Left colon (tissue), 2 donors: Measurements from ENCODE around the gene ADTRP. TPM values are rescaled to one million over a fixed set of nuclear protein-coding genes. Genes with fewer than 3 reads are reported as not detected.
"Not testable (repeated sequence)": the region's sequence is repeated elsewhere in the genome, so short reads cannot be mapped to it uniquely, and the experiment has no call there.

Experiments
- ATAC-seq: fragments of 200-7000 bp; cut with Tn5 transposase; one replicate; pipeline ENCODE4 v1.9.1; 2020; ENCODE audit warnings: mild to moderate bottlenecking, moderate library complexity
- DNase-seq, 2 donors: peaks; one replicate each; pipeline ENCODE4 v3.0.0-alpha.2; 2020
- intact Hi-C, 2 donors: fragments of 100-400 bp; cut with DNase I in 1 of 2; cut with micrococcal nuclease in 1 of 2; formaldehyde crosslinking; loops; one replicate each; pipeline versions ENCODE4 v1.11.2 to v1.14.0; 2022; cut with DNase I, micrococcal nuclease
- total RNA-seq, 2 donors: library from RNA; stranded (reverse); fragmentation: NEBNext Ultra II Directional; extraction: Animal tissue kit (Norgen Biotek cat#: 25700); gene quantifications; one replicate each; pipeline ENCODE4 v1.2.1, GENCODE V29; 2021
- donor health status: DM: no; HTN: no; CAD: no.
- donor health status: DM: yes; HTN: yes; CAD: no.

The ADTRP gene
- total RNA-seq, 2 donors from 2014 or later: 106 to 124 TPM

- intact Hi-C loops: no loop called here
- DNase-seq (peak; percentile 82), ATAC-seq (peak; percentile 72)
Observed at GRCh38 chr6:11805259-11806053, 26.9 kb upstream of the ADTRP start.

- intact Hi-C loops: no loop called here
- no peak for ATAC-seq
- no peak for DNase-seq
Observed at GRCh38 chr6:11804701-11805100, 26.1 kb upstream of the ADTRP start.

- intact Hi-C loops: no loop called here
- DNase-seq (no peak), ATAC-seq (no peak)
Observed at GRCh38 chr6:11804135-11804534, 25.5 kb upstream of the ADTRP start.

- intact Hi-C loops: no loop called here
- no peak for DNase-seq
- ATAC-seq: peak; percentile 68
Observed at GRCh38 chr6:11803591-11803971, 25.0 kb upstream of the ADTRP start.

- ATAC-seq: peak; percentile 90
- intact Hi-C loops: no loop called here
- peak; percentile 50 to 64 for DNase-seq
Observed at GRCh38 chr6:11802886-11803590, 24.4 kb upstream of the ADTRP start.

GRCh38 chr6:11800531-11800930 lies 21.9 kb upstream of the ADTRP start:
- intact Hi-C loops, DNase-seq, ATAC-seq: not testable (repeated sequence)

GRCh38 chr6:11798538-11798937 lies 19.9 kb upstream of the ADTRP start:
- intact Hi-C loops: no loop called here
- no peak for DNase-seq
- ATAC-seq: no peak

- no peak for DNase-seq
- intact Hi-C loops: no loop called here
- no peak for ATAC-seq
Observed at GRCh38 chr6:11798096-11798495, 19.5 kb upstream of the ADTRP start.

- DNase-seq (no peak), ATAC-seq (no peak)
- intact Hi-C loops: no loop called here
Observed at GRCh38 chr6:11796829-11797228, 18.2 kb upstream of the ADTRP start.

GRCh38 chr6:11795403-11795802 lies 16.8 kb upstream of the ADTRP start:
- DNase-seq (no peak), ATAC-seq (peak; percentile 20)
- intact Hi-C loops: no loop called here

GRCh38 chr6:11793277-11793676 lies 14.7 kb upstream of the ADTRP start:
- no peak for DNase-seq
- no peak for ATAC-seq
- intact Hi-C loops: no loop called here

GRCh38 chr6:11791354-11792107 lies 12.9 kb upstream of the ADTRP start:
- intact Hi-C loops: no loop called here
- DNase-seq (peak in 1 of 2 donors; percentile 18), ATAC-seq (no peak)

GRCh38 chr6:11789744-11790143 lies 11.1 kb upstream of the ADTRP start:
- intact Hi-C loops: no loop called here
- no peak for ATAC-seq
- no peak for DNase-seq

- DNase-seq (no peak), ATAC-seq (no peak)
- intact Hi-C loops: no loop called here
Observed at GRCh38 chr6:11788043-11788442, 9.4 kb upstream of the ADTRP start.

- DNase-seq: peak; percentile 73 to 82
- peak; percentile 97 for ATAC-seq
- intact Hi-C loops: no loop called here
Observed at GRCh38 chr6:11785774-11786579, 7.4 kb upstream of the ADTRP start.

- ATAC-seq: peak; percentile 61
- DNase-seq: peak in 1 of 2 donors; percentile 41
- intact Hi-C loops: no loop called here
Observed at GRCh38 chr6:11785415-11785773, 6.8 kb upstream of the ADTRP start.

GRCh38 chr6:11784341-11784740 lies 5.7 kb upstream of the ADTRP start:
- ATAC-seq: no peak
- intact Hi-C loops: no loop called here
- DNase-seq: no peak

GRCh38 chr6:11783524-11784064 lies 5.0 kb upstream of the ADTRP start:
- ATAC-seq (no peak), DNase-seq (peak in 1 of 2 donors; percentile 7)
- intact Hi-C loops: no loop called here

- intact Hi-C loops: no loop called here
- ATAC-seq: no peak
- DNase-seq: no peak
Observed at GRCh38 chr6:11782524-11782923, 3.9 kb upstream of the ADTRP start.
